Activated CD4-positive, alpha-beta T cell treated with anti-CD3 and anti-CD28 coated beads for 24 hours (primary cell): ENCODE results near the gene FEN1.

Experiments
- DNase-seq, 2 donors: peaks; one replicate each; pipeline ENCODE4 v3.0.0-alpha.2; 2020; ENCODE audit warnings: low read depth in 2 of 2

FEN1 gene

GRCh38 chr11:61775606-61776554 lies 16.8 kb upstream of the FEN1 start:
- DNase-seq, result no peak

DNA sequence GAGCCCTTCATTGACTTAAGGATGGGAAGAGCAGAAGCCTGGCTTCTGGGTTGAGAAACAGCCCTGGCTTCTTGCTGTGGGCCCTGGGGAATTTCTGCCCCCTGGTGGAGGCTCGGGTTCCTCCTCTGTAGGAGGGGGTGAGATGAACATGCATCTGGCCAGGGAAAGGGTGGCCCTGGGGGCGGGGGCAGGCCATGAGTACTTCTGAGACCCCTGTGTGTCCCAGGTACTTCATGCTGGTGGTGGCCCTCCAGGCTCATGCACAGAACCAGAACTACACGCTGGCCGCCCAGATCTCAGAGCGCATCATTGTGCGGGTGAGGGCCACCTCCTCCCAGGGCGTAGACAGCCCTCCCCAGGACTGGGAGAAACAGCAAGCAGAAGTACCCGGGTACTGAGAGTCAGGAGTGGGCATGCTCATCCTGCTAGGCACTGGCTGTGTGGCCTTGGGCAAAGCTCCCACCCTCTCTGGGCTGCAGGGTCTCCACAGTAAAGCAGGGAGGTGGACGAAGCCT lies 16.1 kb upstream of the FEN1 start:
- DNase-seq, result peak; percentile 44 to 57

DNA sequence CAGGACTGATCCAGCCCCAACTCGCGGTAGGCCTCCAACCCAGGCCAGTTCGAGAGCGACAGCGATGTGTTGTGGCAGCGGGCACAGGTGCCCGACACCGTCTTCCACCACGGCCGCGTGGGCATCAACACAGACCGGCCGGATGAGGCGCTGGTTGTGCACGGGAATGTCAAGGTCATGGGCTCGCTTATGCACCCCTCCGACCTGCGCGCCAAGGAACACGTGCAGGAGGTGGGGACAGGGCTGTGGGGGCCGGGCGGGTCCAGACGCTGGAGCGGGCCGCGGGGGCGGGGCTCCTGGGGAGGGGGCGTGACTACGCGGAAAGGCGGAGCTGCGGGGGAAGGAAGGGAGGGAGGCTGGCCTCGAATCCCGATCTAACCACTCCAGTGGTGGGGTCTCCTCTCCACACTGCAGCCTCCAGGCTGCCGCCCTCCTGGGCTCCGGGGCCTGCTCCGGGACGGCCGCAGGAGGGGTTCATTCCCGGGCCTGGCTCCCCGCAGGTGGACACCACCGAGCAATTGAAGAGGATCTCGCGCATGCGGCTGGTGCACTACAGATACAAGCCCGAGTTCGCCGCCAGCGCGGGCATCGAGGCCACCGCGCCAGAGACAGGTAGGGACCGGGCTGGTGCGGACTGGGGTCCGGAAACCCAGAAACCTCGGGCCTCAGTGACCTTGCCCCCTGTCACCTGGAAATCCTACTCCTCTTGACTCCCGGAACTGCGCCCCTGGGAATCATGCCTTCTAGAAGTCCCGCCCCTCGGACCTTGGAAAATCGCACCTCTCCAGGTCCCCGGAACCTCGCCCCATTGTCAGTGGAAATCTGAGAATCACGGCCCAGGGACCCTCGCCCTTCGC lies 15.2 kb upstream of the FEN1 start:
- DNase-seq, result peak; percentile 53 to 55

DNA sequence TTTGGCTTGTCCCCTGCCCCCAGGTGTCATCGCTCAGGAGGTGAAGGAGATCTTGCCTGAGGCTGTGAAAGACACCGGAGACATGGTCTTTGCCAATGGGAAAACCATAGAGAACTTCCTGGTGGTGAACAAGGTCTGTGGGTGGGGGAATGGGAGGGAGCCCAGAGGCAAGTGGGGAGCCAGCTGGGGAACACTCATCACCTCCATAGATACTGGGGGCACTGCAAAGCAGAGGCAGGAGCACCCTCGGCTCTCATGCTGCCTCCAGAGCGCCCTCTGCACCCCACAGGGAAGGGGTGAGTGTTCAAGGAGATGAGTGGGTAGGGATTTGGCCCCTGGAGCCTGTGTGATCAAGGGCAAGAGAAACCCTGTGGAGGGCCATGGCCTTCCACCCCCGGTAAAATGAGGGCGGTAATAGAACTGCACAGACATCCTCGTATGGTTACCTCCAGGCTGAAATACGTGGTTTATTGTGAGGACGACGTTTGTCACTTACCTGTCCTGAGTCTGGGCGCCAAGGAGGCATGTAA lies 14.3 kb upstream of the FEN1 start:
- DNase-seq, result no peak

- no peak for DNase-seq
Measured at GRCh38 chr11:61778920-61779650, 13.6 kb upstream of the FEN1 start.

DNA sequence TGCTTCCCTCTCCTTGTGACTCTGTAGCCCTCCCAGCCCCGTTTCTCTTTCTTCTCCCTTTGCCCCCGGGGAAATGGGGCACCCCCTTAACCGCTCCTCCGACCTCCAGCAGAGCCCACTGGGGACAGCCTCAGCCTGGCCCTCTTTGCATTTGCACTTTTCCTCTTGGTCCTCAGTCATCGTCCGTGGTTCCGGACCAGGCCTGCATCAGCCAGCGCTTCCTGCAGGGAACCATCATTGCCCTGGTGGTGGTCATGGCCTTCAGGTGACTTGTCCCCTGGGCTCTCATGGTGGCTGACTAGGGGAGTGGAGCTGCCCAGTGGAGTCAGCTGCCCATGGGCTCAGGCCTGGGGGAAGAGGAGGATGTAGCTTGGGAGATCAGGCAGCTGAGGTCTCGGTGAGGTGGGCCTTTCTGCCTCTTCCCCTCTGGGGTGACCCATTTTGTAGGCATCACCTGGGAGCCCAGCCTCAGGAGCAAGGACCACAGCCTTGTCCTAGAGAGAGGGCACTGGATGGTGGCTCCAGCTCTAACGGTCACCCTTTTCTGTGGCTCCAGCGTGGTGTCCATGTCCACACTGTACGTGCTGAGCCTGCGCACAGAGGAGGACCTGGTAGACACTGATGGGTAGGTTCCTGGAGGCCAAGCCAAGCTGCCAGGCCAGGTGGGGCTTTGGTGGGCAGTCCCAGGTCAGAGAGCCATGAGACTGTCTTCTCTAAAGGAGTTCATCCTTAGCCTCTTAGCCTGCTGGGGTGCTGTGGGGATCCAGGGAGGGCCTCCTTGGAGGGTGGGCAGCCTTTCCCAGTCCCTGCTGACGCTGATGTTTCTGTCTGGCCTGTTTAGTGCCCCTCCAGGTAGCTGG lies 12.8 kb upstream of the FEN1 start:
- no peak for DNase-seq

- no peak for DNase-seq
Measured at GRCh38 chr11:61780581-61781162, 12.0 kb upstream of the FEN1 start.

DNA sequence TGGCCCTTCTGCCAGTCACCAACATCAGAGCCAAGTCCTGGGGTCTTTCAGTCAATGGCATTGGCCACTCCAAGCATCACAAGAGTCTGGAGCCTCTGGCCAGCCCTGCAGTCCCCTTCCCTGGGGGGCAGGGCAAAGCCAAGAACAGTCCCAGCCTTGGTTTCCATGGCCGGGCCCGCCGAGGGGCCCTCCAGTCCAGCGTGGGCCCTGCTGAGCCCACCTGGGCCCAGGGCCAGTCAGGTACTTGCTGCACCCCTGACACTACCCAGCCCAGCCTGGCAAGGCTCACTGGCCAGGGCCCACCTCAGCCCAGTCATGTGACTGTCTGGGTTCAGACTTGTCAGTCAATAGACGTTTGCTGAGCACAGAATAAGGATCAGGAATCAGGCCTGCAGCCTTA lies 11.1 kb upstream of the FEN1 start:
- DNase-seq, result no peak

- no peak for DNase-seq
Measured at GRCh38 chr11:61782299-61782698, 10.4 kb upstream of the FEN1 start.

GRCh38 chr11:61782841-61783240 lies 9.9 kb upstream of the FEN1 start:
- no peak for DNase-seq

DNA sequence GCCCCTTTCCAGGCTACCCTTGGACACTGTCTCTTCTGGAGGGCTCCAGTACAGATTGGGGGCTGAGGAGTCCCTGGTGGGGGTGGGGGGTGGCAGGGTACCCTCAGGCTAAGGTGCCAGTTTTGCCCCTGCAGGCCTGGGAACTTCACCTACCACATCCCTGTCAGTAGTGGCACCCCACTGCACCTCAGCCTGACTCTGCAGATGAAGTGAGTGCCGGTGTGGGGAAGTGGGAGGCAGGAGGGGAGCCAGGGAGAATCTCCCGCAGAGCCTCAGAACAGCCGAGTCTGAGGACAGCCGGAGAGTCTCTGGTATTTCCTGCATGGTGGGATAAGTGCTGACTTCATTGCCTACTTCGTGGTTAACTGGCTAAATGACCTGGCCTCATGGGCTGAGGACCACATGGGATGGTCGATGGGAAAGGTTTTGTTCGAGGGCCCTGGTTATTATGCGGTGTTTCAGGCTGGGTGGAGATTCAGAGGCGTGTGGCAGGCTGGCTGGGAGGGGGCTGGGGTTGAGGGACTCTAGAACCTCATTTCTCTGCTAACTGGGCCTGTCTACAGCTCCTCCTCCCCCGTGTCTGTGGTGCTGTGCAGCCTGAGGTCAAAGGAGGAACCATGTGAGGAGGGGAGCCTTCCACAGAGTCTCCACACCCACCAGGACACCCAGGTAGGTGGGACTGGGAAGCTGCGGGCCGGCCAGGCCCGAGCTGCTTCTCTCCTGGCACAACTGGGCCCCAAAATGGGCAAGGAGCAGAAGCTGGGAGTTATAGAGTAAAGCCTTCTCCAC lies 8.8 kb upstream of the FEN1 start:
- DNase-seq, result no peak

DNA sequence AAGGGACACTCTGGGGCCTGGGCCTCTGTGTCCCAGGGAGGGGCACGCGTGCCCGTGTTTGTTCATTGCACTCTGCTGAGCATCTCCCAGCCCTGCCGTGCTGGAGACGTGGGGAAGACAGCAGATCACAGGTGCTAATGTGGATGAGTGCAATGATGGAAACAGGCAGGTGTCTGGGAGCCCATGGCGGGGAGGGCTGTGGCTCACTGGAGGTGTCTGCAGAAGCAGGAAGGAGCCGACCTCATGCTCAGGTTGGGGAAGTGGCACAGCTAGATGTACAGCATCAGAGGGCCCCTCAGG lies 8.3 kb upstream of the FEN1 start:
- DNase-seq, result no peak

DNA sequence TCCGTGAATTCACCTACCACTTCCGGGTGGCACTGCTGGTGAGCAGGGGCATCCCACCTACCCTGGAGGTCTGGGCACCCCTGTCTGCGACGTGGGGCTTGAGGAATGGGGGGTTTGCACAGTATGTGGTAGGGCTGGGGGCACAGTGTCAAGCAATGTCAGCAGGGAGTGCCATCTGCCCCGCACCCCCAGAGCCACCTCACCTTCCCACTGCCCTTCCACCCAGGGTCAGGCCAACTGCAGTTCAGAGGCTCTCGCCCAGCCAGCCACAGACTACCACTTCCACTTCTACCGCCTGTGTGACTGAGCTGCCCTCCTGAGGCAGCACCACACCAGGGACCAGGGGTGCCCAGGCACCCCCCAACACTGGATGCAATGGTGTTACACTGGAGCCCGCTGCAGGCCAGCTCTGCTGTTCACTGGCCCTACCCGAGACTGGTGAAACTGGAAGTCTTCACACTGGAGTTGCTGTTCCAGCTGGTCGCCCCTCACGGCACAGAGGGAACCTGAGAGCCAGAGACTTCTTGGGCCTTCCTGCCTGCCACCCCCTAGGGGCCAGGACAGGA lies 6.8 kb upstream of the FEN1 start:
- no peak for DNase-seq

DNA sequence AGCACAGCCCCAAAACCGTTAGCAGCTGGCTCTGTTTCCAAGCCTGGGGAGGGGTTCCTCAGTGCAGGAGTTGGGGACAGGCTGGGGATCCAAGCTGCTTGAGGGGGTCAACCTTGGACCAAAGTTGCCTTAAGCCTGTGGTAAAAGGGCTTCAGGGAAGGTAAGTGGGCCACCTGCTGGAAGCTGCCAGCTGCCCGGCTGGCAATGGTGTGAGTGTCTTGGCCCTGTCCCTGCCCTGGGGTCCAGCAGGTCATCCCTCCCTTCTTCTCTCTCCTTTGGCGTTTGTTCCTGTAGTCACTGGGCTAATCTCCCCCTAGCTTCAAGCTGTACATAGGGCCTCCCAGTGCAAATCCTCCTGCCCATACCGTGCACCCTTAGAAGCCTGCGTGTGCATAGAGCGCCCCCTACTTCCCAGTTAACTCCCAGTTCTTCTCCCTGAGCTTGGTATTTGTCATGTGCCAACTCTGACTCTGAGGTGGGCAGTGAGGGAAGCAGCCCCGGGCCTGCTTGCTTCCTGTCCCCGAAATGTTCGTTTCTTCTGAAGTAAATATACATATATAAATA lies 4.7 kb upstream of the FEN1 start:
- no peak for DNase-seq

DNA sequence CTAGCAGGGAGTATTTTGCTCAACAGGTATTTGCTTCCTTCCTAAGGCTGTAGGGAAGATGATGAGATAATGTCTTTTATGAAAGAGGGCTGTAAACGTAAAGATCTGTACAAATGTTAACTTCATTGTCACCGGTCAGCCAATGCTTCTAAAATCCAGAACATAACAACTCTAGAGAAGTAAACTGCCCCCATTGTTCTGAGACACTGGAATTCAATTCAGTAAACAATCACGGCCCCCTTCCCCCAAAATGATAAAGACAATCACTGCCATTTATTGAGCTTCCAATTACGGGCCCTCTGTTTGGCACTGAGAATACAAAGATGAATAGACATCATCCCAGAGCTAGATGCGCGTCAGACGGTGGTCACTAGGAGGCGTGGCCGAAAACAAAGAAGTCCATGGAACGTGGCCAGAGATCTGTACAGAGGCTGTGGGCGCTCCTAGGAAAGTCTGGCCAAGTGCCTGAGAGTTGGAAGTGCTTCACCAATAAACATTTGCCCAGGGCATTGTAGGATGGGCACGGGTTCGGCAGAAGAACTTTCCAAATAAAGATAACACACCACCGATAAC lies 888 bp upstream of the FEN1 start:
- no peak for DNase-seq

- no peak for DNase-seq
Measured at GRCh38 chr11:61793083-61793828, 545 bp downstream of the FEN1 start.

DNA sequence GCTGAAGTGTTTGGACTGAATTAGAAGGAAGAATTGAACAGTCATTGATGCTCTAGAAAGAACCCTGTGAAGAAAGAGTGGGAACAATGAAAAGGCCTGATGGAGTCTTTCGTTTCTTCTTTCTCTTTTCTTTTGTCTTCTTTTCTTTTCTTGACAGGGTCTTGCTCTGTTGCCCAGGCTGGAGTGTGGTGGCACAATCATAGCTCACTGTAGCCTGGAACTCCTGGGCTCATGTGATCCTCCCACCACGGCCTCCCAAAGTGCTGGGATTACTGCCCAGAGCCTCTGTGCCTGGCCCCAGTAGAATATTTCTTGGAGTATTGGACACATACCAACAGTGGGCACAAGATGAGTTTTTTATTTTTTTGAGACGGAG lies 1.1 kb downstream of the FEN1 start:
- DNase-seq, result no peak

GRCh38 chr11:61794579-61794978 lies 1.9 kb downstream of the FEN1 start:
- DNase-seq, result no peak
